GM18505 (cell line): ENCODE results near the gene GPR173.
A peak's percentile ranks its signal among the peaks of the same experiment; 100 is the strongest.

ENCODE experiments used
- ATAC-seq: cut with Tn5 transposase; IDR thresholded peaks from one replicate; pipeline ENCODE4 v1.9.1; 2021; ENCODE audit not compliant: unreplicated experiment
- POLR2A ChIP-seq: IDR thresholded peaks from 4 replicates; pipeline ENCODE4 v1.6.1; 2011; ENCODE audit warnings: borderline replicate concordance; ENCODE audit not compliant: insufficient read depth, insufficient read length; ENCODE audit errors: extremely low read depth

Gene GPR173

GRCh38 chrX:53088136-53088974, 39.8 kb downstream of the GPR173 start:
- TF ChIP-seq POLR2A, result no peak
- no peak for ATAC-seq

- no peak for TF ChIP-seq POLR2A
- no peak for ATAC-seq
Measured at GRCh38 chrX:53089224-53089842, 40.7 kb downstream of the GPR173 start.

- no peak for TF ChIP-seq POLR2A
- ATAC-seq, result no peak
Measured at GRCh38 chrX:53089925-53090324, 41.3 kb downstream of the GPR173 start.

GRCh38 chrX:53091354-53091753, 42.8 kb downstream of the GPR173 start:
- TF ChIP-seq POLR2A, result no peak
- no peak for ATAC-seq

- TF ChIP-seq POLR2A, result no peak
- ATAC-seq, result peak; percentile 51
Measured at GRCh38 chrX:53093177-53093655, 44.6 kb downstream of the GPR173 start.

GRCh38 chrX:53093748-53094581, 45.4 kb downstream of the GPR173 start, which contains the start of gene KANTR:
Gene KANTR, plus strand, starts transcription at chrX:53094142. Its CDS starts 30,131 bp downstream, at chrX:53124273.
- peak; percentile 44 for TF ChIP-seq POLR2A
- ATAC-seq, result peak; percentile 69

GRCh38 chrX:53094582-53094905, 46.0 kb downstream of the GPR173 start:
- ATAC-seq, result no peak

GRCh38 chrX:53095796-53096195, 47.2 kb downstream of the GPR173 start:
- ATAC-seq, result no peak
- no peak for TF ChIP-seq POLR2A

More at GRCh38 chrX:53094582-53094905, 46.0 kb downstream of the GPR173 start:
- TF ChIP-seq POLR2A, result no peak

GRCh38 chrX:53114864-53115549, 66.4 kb downstream of the GPR173 start:
- TF ChIP-seq POLR2A, result no peak
- ATAC-seq, result no peak

- ATAC-seq, result no peak
- no peak for TF ChIP-seq POLR2A
Measured at GRCh38 chrX:53115550-53115874, 66.9 kb downstream of the GPR173 start.

- no peak for ATAC-seq
- no peak for TF ChIP-seq POLR2A
Measured at GRCh38 chrX:53116101-53116500, 67.5 kb downstream of the GPR173 start.

- TF ChIP-seq POLR2A, result no peak
Measured at GRCh38 chrX:53122013-53122412, 73.4 kb downstream of the GPR173 start.

GRCh38 chrX:53125506-53125905, 76.9 kb downstream of the GPR173 start:
- no peak for TF ChIP-seq POLR2A
- ATAC-seq, result no peak

More at GRCh38 chrX:53122013-53122412, 73.4 kb downstream of the GPR173 start:
- no peak for ATAC-seq
